ENCODE results near the gene ST6GAL2.

The ST6GAL2 gene

DNA sequence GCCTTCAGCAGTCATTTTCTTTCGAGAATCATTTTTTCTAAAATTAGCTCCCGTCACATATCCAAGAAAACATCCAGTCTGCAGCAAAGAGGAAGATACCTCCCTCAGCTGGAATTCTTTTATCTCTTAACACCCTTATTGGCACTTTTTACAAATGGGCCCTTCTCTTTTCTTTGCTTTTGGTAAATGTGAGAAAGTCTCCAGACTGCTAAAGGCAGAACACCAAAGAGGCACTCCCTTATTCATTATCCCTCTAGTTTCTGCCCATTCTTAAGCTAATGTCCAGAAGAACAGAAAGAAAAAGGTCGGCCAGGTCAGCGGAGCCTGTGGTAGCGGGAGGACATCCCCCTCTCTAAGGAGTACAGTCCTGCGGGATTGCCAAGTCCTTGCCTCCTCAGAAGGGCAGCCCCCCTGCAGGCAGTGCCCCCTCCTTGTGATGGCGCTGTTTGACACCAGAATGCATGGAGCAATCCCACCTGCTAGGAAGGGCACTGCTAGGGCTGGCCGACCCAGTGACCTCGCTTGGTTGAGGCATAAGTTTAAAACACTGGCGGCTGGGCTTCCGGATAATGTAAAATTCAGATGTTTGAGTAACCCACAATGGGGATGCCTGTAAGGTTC lies 34.0 kb downstream of the ST6GAL2 start:
- Histone ChIP-seq H3F3A (ENCODE audit: control insufficient read depth, insufficient read depth) (no peaks in the 10 kb centered on the region), H3K4me1 (ENCODE audit: control insufficient read depth, low read length) (no peaks in the 10 kb centered on the region), H3K27me3 (ENCODE audit: control insufficient read depth, low read length) (no peaks in the 10 kb centered on the region), H3K4me2 (ENCODE audit: low read length) (no peak overlapping the region), H3K27ac (ENCODE audit: low read depth, low read length) (no peak overlapping the region), H3K36me3 (ENCODE audit: control insufficient read depth, low read length) (no peaks in the 10 kb centered on the region), H3K9me3 (ENCODE audit: control insufficient read depth, insufficient read depth, low read length) (no peaks in the 10 kb centered on the region), H3K9me2 (replicated peaks; ENCODE audit: control insufficient read depth, low read length) (no peaks in the 10 kb centered on the region), H3K4me3 (ENCODE audit: low read length) (no peak overlapping the region), H4K20me1 (ENCODE audit: control insufficient read depth, insufficient read depth, low read depth, low read length) (no peaks in the 10 kb centered on the region), H3K79me2 (ENCODE audit: control insufficient read depth, low read length) (no peaks in the 10 kb centered on the region)
- no peak for TF ChIP-seq EZH2phosphoT487 (IDR thresholded peaks at IDR 0.05; ENCODE audit: borderline replicate concordance, low read length)
- TF ChIP-seq, protein P1, sequence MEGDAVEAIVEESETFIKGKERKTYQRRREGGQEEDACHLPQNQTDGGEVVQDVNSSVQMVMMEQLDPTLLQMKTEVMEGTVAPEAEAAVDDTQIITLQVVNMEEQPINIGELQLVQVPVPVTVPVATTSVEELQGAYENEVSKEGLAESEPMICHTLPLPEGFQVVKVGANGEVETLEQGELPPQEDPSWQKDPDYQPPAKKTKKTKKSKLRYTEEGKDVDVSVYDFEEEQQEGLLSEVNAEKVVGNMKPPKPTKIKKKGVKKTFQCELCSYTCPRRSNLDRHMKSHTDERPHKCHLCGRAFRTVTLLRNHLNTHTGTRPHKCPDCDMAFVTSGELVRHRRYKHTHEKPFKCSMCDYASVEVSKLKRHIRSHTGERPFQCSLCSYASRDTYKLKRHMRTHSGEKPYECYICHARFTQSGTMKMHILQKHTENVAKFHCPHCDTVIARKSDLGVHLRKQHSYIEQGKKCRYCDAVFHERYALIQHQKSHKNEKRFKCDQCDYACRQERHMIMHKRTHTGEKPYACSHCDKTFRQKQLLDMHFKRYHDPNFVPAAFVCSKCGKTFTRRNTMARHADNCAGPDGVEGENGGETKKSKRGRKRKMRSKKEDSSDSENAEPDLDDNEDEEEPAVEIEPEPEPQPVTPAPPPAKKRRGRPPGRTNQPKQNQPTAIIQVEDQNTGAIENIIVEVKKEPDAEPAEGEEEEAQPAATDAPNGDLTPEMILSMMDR (IDR thresholded peaks at IDR 0.05; ENCODE audit: low read depth, low read length, poor library complexity, severe bottlenecking): no peak

DNA sequence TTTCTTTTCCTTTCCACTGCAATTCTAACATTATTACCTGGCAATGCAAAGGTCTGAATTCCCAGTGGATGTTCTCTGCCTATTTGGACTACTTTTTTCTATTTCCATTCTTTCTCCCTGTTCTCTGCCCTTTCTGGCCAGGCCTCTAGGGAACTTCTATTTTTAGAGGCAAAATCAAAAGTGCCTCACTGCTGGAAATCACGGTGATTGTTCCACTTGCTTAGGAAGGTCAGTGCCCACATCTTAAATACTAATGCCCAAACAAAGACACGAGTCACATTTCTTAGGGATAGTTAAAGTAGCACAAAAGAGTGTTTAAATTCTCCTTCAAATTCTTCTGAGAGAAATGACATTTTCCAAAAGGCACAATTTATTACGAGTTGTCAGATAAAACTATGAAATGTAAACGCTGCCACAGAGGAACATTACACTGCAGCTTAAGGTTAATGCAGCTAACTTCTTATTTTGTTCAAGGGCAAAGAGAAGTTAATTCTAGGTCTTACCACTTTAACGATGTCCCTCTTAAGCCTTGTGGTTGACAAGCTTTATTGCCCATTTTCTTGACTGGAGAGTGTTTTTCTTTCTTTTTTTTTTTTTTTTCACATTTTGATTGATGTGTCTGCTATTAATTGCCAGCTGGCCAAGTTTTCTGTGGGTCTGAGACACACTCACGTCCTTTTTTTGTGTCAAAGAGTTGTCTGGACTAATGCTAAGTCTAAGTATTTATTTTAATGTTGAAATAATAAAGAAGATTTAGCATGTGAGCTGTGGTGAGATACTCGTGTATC lies 34.7 kb downstream of the ST6GAL2 start:
- Histone ChIP-seq H3K4me3 (ENCODE audit: low read length) (no peak overlapping the region), H3K79me2 (ENCODE audit: control insufficient read depth, low read length) (no peaks in the 10 kb centered on the region), H3K9me2 (replicated peaks; ENCODE audit: control insufficient read depth, low read length) (no peaks in the 10 kb centered on the region), H3K36me3 (ENCODE audit: control insufficient read depth, low read length) (no peaks in the 10 kb centered on the region), H3K27ac (ENCODE audit: low read depth, low read length) (no peak overlapping the region), H4K20me1 (ENCODE audit: control insufficient read depth, insufficient read depth, low read depth, low read length) (no peaks in the 10 kb centered on the region), H3F3A (ENCODE audit: control insufficient read depth, insufficient read depth) (no peaks in the 10 kb centered on the region), H3K4me2 (ENCODE audit: low read length) (no peak overlapping the region), H3K27me3 (ENCODE audit: control insufficient read depth, low read length) (no peaks in the 10 kb centered on the region), H3K4me1 (ENCODE audit: control insufficient read depth, low read length) (no peaks in the 10 kb centered on the region), H3K9me3 (ENCODE audit: control insufficient read depth, insufficient read depth, low read length) (no peaks in the 10 kb centered on the region)
- TF ChIP-seq, protein P1 (IDR thresholded peaks at IDR 0.05; ENCODE audit: low read depth, low read length, poor library complexity, severe bottlenecking): no peak
- no peak for TF ChIP-seq EZH2phosphoT487 (IDR thresholded peaks at IDR 0.05; ENCODE audit: borderline replicate concordance, low read length)

DNA sequence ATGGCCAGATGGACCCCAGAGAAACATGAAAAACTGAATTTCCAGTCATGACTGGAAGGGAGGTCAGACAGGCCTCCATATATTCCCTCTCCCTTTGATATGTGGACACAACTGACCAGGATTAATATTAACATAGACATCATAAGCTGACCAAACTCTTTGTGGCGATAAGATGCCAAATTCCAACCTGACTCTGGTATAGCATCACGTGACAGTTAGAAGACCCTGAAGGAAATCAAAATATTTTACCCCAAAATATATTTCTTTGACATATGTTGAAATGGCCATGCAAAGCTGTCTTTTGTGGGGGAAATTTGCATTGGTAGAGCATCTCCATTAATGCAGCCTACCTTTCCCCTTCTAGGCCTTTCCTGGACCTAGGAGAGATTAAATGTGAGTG lies 36.7 kb downstream of the ST6GAL2 start:
- H3K9me3 ChIP-seq (ENCODE audit: control insufficient read depth, insufficient read depth, low read length): no peaks in the 10 kb centered on the region
- H3F3A ChIP-seq (ENCODE audit: control insufficient read depth, insufficient read depth): no peaks in the 10 kb centered on the region
- no peaks in the 10 kb centered on the region for H3K9me2 ChIP-seq (replicated peaks; ENCODE audit: control insufficient read depth, low read length)
- no peaks in the 10 kb centered on the region for H3K4me1 ChIP-seq (ENCODE audit: control insufficient read depth, low read length)
- H3K79me2 ChIP-seq (ENCODE audit: control insufficient read depth, low read length): no peaks in the 10 kb centered on the region
- H4K20me1 ChIP-seq (ENCODE audit: control insufficient read depth, insufficient read depth, low read depth, low read length): no peaks in the 10 kb centered on the region
- no peak overlapping the region for H3K4me2 ChIP-seq (ENCODE audit: low read length)
- no peak overlapping the region for H3K27ac ChIP-seq (ENCODE audit: low read depth, low read length)
- H3K27me3 ChIP-seq (ENCODE audit: control insufficient read depth, low read length): no peaks in the 10 kb centered on the region
- H3K36me3 ChIP-seq (ENCODE audit: control insufficient read depth, low read length): no peaks in the 10 kb centered on the region
- no peak overlapping the region for H3K4me3 ChIP-seq (ENCODE audit: low read length)
- TF ChIP-seq, protein P1 (IDR thresholded peaks at IDR 0.05; ENCODE audit: low read depth, low read length, poor library complexity, severe bottlenecking): no peak
- no peak for TF ChIP-seq EZH2phosphoT487 (IDR thresholded peaks at IDR 0.05; ENCODE audit: borderline replicate concordance, low read length)

Data from DOHH2 (cell line).